WTC11 (cell line): ENCODE results near the gene ABHD17B. TPM values are rescaled to one million over a fixed set of nuclear protein-coding genes. Genes with fewer than 3 reads are reported as not detected.

Experiments
- ATAC-seq: fragments of 200-7000 bp; cut with Tn5 transposase; 2 replicates; pipeline ENCODE4 v1.10.0; 2021; ENCODE audit warnings: mild to moderate bottlenecking, moderate library complexity
- CTCF ChIA-PET: fragments of 300-600 bp; sonication (Branson Sonifier 250); formaldehyde crosslinking; loops from one replicate; lab custom pipeline; 2021; ENCODE audit warnings: antibody characterized with exemption; lab: Charles Lee
- POLR2A ChIA-PET: fragments of 350-600 bp; sonication (Branson Sonifier 250); formaldehyde crosslinking; loops from one replicate; lab custom pipeline; 2021; ENCODE audit warnings: antibody characterized with exemption; lab: Charles Lee
- DNase-seq: peaks from one replicate; pipeline ENCODE4 v3.0.0; 2021; ENCODE audit warnings: low spot score
- H3K27ac Mint-ChIP-seq: 2 replicates; pipeline ENCODE4 v1.8.0; 2021; ENCODE audit warnings: mixed read lengths
- H3K27me3 Mint-ChIP-seq: 2 replicates; pipeline ENCODE4 v1.8.0; 2021; ENCODE audit warnings: low read depth, mild to moderate bottlenecking, moderate library complexity, mixed read lengths
- H3K36me3 Mint-ChIP-seq: 2 replicates; pipeline ENCODE4 v1.8.0; 2021; ENCODE audit warnings: mixed read lengths
- H3K4me1 Mint-ChIP-seq: 2 replicates; pipeline ENCODE4 v1.8.0; 2022; ENCODE audit warnings: mixed read lengths
- H3K4me3 Mint-ChIP-seq: 2 replicates; pipeline ENCODE4 v1.8.0; 2021; ENCODE audit warnings: mild to moderate bottlenecking, moderate library complexity, mixed read lengths
- H3K9me3 Mint-ChIP-seq: 2 replicates; pipeline ENCODE4 v1.8.0; 2021; ENCODE audit warnings: mixed read lengths
- CBFB ChIP-seq: sonication (generic); formaldehyde crosslinking; IDR thresholded peaks from 2 replicates; pipeline ENCODE4 v1.8.1; 2022; ENCODE audit warnings: mild to moderate bottlenecking, low read depth, missing genetic modification reagents
- EMX1 ChIP-seq: fragments of 250-450 bp; sonication (Bioruptor Pico); IDR thresholded peaks from 2 replicates; pipeline ENCODE4 v1.8.0; 2021; ENCODE audit warnings: mild to moderate bottlenecking
- FOXP1 ChIP-seq: sonication (generic); formaldehyde crosslinking; IDR thresholded peaks from 2 replicates; pipeline ENCODE4 v1.8.0; 2022; ENCODE audit warnings: missing genetic modification reagents, mild to moderate bottlenecking, moderate library complexity, borderline replicate concordance
- GRHL2 ChIP-seq: fragments of 250-450 bp; sonication (Bioruptor Pico); IDR thresholded peaks from 2 replicates; pipeline ENCODE4 v1.8.0; 2022; ENCODE audit warnings: mild to moderate bottlenecking, moderate library complexity; ENCODE audit not compliant: insufficient replicate concordance, severe bottlenecking
- JAZF1 ChIP-seq: fragments of 250-450 bp; sonication (Bioruptor Pico); IDR thresholded peaks from 2 replicates; pipeline ENCODE4 v1.9.0; 2021; ENCODE audit warnings: moderate library complexity, mild to moderate bottlenecking, inconsistent platforms
- NFATC4 ChIP-seq: fragments of 250-450 bp; sonication (Bioruptor Pico); IDR thresholded peaks from 2 replicates; pipeline ENCODE4 v1.9.0; 2021; ENCODE audit warnings: mild to moderate bottlenecking
- OVOL2 ChIP-seq: fragments of 250-450 bp; sonication (Bioruptor Pico); IDR thresholded peaks from 2 replicates; pipeline ENCODE4 v1.9.0; 2021; ENCODE audit warnings: mild to moderate bottlenecking, borderline replicate concordance
- SP1 ChIP-seq: sonication (generic); formaldehyde crosslinking; conservative IDR thresholded peaks from 2 replicates; pipeline ENCODE4 v1.8.1; 2022; ENCODE audit warnings: missing genetic modification reagents
- TCF7 ChIP-seq: sonication (generic); formaldehyde crosslinking; IDR thresholded peaks from 2 replicates; pipeline ENCODE4 v1.8.0; 2022; ENCODE audit warnings: mild to moderate bottlenecking, low read depth, missing genetic modification reagents, moderate library complexity
- ZNF121 ChIP-seq: sonication (generic); formaldehyde crosslinking; IDR thresholded peaks from 2 replicates; pipeline ENCODE4 v1.8.0; 2023; ENCODE audit warnings: missing genetic modification reagents
- ZNF138 ChIP-seq: sonication (generic); formaldehyde crosslinking; conservative IDR thresholded peaks from 2 replicates; pipeline ENCODE4 v1.8.1; 2022; ENCODE audit warnings: mild to moderate bottlenecking, moderate library complexity, missing genetic modification reagents
- ZNF263 ChIP-seq: sonication (generic); formaldehyde crosslinking; IDR thresholded peaks from 2 replicates; pipeline ENCODE4 v1.8.1; 2022; ENCODE audit warnings: low read depth, mild to moderate bottlenecking, moderate library complexity, missing genetic modification reagents
- ZNF423 ChIP-seq: fragments of 250-450 bp; sonication (Bioruptor Pico); IDR thresholded peaks from 2 replicates; pipeline ENCODE4 v2.1.2; 2022; ENCODE audit warnings: mild to moderate bottlenecking, moderate library complexity
- ZNF512 ChIP-seq: sonication (generic); formaldehyde crosslinking; IDR thresholded peaks from 2 replicates; pipeline ENCODE4 v1.8.1; 2022; ENCODE audit warnings: missing genetic modification reagents, borderline replicate concordance
- total RNA-seq: library from RNA; stranded (reverse); gene quantifications from 3 replicates; pipeline ENCODE4 v1.2.3, GENCODE V29; 2021
- TF ChIP-seq, protein P1 (sequence below): sonication (generic); formaldehyde crosslinking; IDR thresholded peaks from 2 replicates; pipeline ENCODE4 v1.8.0; 2023; ENCODE audit warnings: mild to moderate bottlenecking, missing genetic modification reagents
- TF ChIP-seq, protein P2 (sequence below): sonication (generic); formaldehyde crosslinking; IDR thresholded peaks from 2 replicates; pipeline ENCODE4 v1.8.1; 2023; ENCODE audit warnings: mild to moderate bottlenecking, moderate library complexity, missing genetic modification reagents
- TF ChIP-seq, protein P3 (sequence below): fragments of 250-450 bp; sonication (Bioruptor Pico); IDR thresholded peaks from 2 replicates; pipeline ENCODE4 v1.9.0; 2021; ENCODE audit warnings: mild to moderate bottlenecking
- TF ChIP-seq, protein P4 (sequence below): sonication (generic); formaldehyde crosslinking; IDR thresholded peaks from 2 replicates; pipeline ENCODE4 v1.8.0; 2022; ENCODE audit warnings: mild to moderate bottlenecking, missing genetic modification reagents

The ABHD17B gene
- total RNA-seq, 1 experiment from 2014 or later, result 56.6 TPM

DNA sequence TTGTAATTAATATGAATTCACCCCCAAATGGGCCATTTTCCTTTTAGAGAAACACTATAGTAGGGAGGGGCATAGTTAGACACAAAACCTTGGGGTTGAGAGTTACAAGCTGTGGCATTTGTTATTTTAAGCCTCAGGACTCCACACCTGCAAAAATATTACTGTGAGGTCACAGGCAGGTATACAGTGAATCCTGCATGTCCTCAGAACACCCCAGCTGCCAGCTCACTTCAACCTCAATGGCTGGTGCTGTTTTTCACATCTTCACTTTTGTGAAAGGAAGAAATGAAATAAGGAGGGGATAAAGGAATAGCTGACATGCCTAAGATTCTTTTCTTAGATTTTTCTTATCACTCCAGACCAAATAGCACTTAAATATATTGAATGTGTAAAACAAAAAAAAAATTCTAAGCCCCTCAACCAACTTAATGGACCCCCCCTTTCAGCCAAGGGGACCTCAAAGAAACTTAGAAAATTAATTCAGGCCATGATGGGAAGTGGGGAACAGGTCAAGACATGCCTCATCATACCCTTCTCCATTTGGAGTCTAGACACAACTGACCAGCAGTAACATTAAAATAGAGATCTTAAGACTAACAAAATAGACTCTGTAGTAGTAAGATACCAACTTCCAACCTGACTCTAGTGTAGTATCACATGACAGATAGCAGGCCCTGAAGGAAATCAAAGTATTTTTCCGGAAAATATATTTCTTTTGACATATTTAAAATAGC lies 9.6 kb upstream of the ABHD17B start:
- peak overlapping the region; percentile 98 for H3K27ac Mint-ChIP-seq
- DNase-seq (no peak), ATAC-seq (peak; percentile 64)
- H3K4me1 Mint-ChIP-seq, result peaks cover 75% of the 10 kb centered on the region
- no peaks in the 10 kb centered on the region for H3K27me3 Mint-ChIP-seq
- ChIA-PET POLR2A (interaction anchor here (0.7 to 2.6 kb wide), 2 partner anchors 9 to 61 kb away, joined by 3 to 18 read pairs; partner anchors contain the start of genes ABHD17B and C9orf85), CTCF (interaction anchor here (2.0 kb wide), 1 partner anchor 10 kb away, joined by 11 read pairs; the partner anchor contains the start of genes ABHD17B and C9orf85)
- H3K36me3 Mint-ChIP-seq, result peaks cover 46% of the 10 kb centered on the region
- H3K4me3 Mint-ChIP-seq, result peak overlapping the region; percentile 42
- TF ChIP-seq, protein P1, sequence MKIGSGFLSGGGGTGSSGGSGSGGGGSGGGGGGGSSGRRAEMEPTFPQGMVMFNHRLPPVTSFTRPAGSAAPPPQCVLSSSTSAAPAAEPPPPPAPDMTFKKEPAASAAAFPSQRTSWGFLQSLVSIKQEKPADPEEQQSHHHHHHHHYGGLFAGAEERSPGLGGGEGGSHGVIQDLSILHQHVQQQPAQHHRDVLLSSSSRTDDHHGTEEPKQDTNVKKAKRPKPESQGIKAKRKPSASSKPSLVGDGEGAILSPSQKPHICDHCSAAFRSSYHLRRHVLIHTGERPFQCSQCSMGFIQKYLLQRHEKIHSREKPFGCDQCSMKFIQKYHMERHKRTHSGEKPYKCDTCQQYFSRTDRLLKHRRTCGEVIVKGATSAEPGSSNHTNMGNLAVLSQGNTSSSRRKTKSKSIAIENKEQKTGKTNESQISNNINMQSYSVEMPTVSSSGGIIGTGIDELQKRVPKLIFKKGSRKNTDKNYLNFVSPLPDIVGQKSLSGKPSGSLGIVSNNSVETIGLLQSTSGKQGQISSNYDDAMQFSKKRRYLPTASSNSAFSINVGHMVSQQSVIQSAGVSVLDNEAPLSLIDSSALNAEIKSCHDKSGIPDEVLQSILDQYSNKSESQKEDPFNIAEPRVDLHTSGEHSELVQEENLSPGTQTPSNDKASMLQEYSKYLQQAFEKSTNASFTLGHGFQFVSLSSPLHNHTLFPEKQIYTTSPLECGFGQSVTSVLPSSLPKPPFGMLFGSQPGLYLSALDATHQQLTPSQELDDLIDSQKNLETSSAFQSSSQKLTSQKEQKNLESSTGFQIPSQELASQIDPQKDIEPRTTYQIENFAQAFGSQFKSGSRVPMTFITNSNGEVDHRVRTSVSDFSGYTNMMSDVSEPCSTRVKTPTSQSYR (CRISPR knock-in tag), result no peak
- TF ChIP-seq, protein P2, sequence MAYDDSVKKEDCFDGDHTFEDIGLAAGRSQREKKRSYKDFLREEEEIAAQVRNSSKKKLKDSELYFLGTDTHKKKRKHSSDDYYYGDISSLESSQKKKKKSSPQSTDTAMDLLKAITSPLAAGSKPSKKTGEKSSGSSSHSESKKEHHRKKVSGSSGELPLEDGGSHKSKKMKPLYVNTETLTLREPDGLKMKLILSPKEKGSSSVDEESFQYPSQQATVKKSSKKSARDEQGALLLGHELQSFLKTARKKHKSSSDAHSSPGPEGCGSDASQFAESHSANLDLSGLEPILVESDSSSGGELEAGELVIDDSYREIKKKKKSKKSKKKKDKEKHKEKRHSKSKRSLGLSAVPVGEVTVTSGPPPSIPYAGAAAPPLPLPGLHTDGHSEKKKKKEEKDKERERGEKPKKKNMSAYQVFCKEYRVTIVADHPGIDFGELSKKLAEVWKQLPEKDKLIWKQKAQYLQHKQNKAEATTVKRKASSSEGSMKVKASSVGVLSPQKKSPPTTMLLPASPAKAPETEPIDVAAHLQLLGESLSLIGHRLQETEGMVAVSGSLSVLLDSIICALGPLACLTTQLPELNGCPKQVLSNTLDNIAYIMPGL (CRISPR knock-in tag), result no peak
- TF ChIP-seq ZNF138 (CRISPR knock-in tag) (no peak), EMX1 (no peak)
- peaks cover 28% of the 10 kb centered on the region for H3K9me3 Mint-ChIP-seq

DNA sequence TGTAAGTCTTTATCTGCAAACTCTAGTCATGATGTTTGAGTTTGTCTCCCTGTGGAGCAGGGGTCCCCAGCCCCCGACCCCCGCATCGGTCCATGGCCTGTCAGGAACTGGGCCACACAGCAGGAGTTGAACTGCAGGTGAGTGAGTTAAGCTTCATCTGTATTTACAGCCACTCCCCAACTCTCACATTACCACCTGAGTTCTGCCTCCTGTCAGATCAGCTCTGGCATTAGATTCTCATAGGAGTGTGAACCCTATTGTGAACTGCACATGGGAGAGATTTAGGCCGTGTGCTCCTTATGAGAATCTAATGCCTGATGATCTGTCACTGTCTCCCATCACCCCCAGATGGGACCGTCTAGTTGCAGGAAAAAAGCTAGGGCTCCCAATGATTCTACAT lies 7.4 kb upstream of the ABHD17B start:
- ChIA-PET CTCF (no interaction called here), POLR2A (no interaction called here)
- DNase-seq, result no peak
- Mint-ChIP-seq H3K27ac (peak overlapping the region; percentile 76; the same call in 1 of the 2 replicates), H3K9me3 (peaks cover 28% of the 10 kb centered on the region), H3K4me3 (no peak overlapping the region), H3K4me1 (peaks cover 71% of the 10 kb centered on the region), H3K27me3 (no peaks in the 10 kb centered on the region), H3K36me3 (peaks cover 46% of the 10 kb centered on the region)
- no peak for TF ChIP-seq TCF7 (CRISPR knock-in tag)
- no peak for TF ChIP-seq OVOL2 (CRISPR knock-in tag)
- TF ChIP-seq, protein P3, sequence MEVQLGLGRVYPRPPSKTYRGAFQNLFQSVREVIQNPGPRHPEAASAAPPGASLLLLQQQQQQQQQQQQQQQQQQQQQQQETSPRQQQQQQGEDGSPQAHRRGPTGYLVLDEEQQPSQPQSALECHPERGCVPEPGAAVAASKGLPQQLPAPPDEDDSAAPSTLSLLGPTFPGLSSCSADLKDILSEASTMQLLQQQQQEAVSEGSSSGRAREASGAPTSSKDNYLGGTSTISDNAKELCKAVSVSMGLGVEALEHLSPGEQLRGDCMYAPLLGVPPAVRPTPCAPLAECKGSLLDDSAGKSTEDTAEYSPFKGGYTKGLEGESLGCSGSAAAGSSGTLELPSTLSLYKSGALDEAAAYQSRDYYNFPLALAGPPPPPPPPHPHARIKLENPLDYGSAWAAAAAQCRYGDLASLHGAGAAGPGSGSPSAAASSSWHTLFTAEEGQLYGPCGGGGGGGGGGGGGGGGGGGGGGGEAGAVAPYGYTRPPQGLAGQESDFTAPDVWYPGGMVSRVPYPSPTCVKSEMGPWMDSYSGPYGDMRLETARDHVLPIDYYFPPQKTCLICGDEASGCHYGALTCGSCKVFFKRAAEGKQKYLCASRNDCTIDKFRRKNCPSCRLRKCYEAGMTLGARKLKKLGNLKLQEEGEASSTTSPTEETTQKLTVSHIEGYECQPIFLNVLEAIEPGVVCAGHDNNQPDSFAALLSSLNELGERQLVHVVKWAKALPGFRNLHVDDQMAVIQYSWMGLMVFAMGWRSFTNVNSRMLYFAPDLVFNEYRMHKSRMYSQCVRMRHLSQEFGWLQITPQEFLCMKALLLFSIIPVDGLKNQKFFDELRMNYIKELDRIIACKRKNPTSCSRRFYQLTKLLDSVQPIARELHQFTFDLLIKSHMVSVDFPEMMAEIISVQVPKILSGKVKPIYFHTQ, result no peak
- no peak for TF ChIP-seq FOXP1
- no peak for ATAC-seq

GRCh38 chr9:71916834-71917534 lies 6.0 kb upstream of the ABHD17B start:
- peaks cover 64% of the 10 kb centered on the region for H3K4me1 Mint-ChIP-seq
- POLR2A ChIA-PET, result no interaction called here
- TF ChIP-seq CBFB (CRISPR knock-in tag) (no peak), GRHL2 (no peak), ZNF121 (CRISPR knock-in tag) (no peak), ZNF423 (CRISPR knock-in tag) (no peak), NFATC4 (CRISPR knock-in tag) (no peak), ZNF512 (CRISPR knock-in tag) (no peak), ZNF263 (CRISPR knock-in tag) (no peak), JAZF1 (CRISPR knock-in tag) (no peak), SP1 (CRISPR knock-in tag) (no peak)
- TF ChIP-seq, protein P4, sequence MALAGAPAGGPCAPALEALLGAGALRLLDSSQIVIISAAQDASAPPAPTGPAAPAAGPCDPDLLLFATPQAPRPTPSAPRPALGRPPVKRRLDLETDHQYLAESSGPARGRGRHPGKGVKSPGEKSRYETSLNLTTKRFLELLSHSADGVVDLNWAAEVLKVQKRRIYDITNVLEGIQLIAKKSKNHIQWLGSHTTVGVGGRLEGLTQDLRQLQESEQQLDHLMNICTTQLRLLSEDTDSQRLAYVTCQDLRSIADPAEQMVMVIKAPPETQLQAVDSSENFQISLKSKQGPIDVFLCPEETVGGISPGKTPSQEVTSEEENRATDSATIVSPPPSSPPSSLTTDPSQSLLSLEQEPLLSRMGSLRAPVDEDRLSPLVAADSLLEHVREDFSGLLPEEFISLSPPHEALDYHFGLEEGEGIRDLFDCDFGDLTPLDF, result no peak

More at GRCh38 chr9:71916834-71917534, 6.0 kb upstream of the ABHD17B start:
- peaks cover 33% of the 10 kb centered on the region for H3K36me3 Mint-ChIP-seq
- H3K4me3 Mint-ChIP-seq, result no peak overlapping the region
- CTCF ChIA-PET, result no interaction called here
- H3K27ac Mint-ChIP-seq, result 0 out of 2 replicates have a peak overlapping the region, but pooled peaks have one; percentile 50
- H3K9me3 Mint-ChIP-seq, result peaks cover 23% of the 10 kb centered on the region
- H3K27me3 Mint-ChIP-seq, result no peaks in the 10 kb centered on the region
- ATAC-seq (no peak), DNase-seq (no peak)
